ENCODE data around the gene GNA12. TPM values are rescaled to one million over a fixed set of nuclear protein-coding genes. Genes with fewer than 3 reads are reported as not detected.

The GNA12 gene
- total RNA-seq, 2 donors from 2014 or later: 12.2 to 17.5 TPM

DNA sequence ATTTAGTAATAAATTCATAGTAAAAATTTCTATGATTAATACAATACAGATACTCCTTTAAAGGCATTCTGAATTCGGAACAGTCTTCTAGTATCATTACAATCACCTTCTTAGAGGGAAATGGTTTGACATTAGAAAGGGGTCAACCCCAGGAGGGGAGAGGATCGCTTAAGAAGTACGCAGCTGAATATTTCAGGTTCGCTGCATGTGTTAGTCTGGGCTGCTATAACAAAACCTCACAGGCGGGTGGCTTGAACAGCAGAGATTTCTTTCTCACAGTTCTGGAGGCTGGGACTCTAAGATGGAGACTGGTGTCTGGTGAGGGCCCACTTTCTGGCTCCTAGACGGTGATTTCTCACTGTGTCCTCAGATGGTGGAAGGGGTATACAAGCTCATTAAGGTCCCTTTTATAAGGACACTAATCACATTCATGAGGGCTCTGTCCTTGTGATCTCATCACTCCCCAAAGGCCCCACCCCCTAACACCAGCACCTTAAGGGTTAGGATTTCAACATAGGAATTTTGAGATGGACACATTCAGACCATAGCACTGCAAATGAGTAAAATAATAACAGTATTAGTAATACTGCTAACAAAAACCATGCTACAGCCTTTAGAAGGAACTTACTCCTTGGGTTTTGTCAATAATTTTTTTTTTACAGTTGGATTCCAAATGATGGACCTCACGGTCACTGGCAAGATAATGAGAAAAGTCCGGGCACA is 34.0 kb downstream of the GNA12 start:
- TF ChIP-seq POLR2A (IDR thresholded peaks at IDR 0.05): no peak
- TF ChIP-seq, protein P1, sequence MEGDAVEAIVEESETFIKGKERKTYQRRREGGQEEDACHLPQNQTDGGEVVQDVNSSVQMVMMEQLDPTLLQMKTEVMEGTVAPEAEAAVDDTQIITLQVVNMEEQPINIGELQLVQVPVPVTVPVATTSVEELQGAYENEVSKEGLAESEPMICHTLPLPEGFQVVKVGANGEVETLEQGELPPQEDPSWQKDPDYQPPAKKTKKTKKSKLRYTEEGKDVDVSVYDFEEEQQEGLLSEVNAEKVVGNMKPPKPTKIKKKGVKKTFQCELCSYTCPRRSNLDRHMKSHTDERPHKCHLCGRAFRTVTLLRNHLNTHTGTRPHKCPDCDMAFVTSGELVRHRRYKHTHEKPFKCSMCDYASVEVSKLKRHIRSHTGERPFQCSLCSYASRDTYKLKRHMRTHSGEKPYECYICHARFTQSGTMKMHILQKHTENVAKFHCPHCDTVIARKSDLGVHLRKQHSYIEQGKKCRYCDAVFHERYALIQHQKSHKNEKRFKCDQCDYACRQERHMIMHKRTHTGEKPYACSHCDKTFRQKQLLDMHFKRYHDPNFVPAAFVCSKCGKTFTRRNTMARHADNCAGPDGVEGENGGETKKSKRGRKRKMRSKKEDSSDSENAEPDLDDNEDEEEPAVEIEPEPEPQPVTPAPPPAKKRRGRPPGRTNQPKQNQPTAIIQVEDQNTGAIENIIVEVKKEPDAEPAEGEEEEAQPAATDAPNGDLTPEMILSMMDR (IDR thresholded peaks at IDR 0.05): no peak
- Histone ChIP-seq H3K27ac (no peak overlapping the region), H3K9me3 (no peaks in the 10 kb centered on the region), H3K27me3 (no peaks in the 10 kb centered on the region), H3K4me1 (no peaks in the 10 kb centered on the region), H3K36me3 (replicated peaks in 1 of 2; ENCODE audit: insufficient read depth in 1 of 2, low read depth in 2 of 2) (no peaks in the 10 kb centered on the region), H3K4me3 (no peak overlapping the region)
- WGBS, 2 donors: 93 to 95% methylated on average over 8 of the region's 8 CpGs
- intact Hi-C loops (cut with DNase I): no loop called here
- ATAC-seq (no peak), DNase-seq (no peak)

DNA sequence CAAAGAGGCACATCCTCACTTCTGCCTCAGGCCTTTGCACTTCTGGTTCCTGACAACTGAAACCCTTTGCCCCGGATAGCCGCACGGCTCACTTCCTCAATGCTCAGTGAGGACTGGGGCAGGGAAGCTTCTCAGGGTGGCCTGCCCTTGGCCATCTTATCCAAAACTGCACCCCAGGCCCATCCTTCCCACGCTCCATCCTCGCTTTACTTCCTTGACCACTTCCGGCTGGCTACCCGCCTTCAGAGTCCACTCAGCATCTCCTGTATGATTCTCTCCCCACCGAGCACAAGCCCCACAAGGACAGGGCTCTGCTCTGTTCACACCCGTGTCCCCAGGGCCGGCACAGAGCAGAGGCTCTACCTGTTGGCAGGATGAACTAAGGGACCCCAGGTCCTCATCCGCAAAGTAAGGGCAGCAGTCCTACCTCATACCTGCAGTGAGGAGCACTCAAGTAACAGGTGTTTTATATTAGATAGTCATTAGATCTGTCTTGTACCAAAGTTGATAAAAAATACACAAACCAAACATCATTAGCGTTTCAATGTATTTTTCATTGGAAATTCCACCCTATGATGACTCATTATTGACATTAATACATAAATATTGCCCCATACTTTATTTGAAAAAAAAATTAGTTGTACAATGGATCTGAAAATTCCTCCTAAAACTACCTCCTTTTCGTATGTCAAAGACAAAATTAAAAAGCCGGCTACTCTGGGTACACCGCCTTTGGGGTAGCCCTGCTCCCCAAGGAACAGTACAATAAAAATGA is 35.0 kb downstream of the GNA12 start:
- intact Hi-C loops (cut with DNase I): no loop called here
- H3K27ac ChIP-seq: no peak overlapping the region
- no peak for ATAC-seq

DNA sequence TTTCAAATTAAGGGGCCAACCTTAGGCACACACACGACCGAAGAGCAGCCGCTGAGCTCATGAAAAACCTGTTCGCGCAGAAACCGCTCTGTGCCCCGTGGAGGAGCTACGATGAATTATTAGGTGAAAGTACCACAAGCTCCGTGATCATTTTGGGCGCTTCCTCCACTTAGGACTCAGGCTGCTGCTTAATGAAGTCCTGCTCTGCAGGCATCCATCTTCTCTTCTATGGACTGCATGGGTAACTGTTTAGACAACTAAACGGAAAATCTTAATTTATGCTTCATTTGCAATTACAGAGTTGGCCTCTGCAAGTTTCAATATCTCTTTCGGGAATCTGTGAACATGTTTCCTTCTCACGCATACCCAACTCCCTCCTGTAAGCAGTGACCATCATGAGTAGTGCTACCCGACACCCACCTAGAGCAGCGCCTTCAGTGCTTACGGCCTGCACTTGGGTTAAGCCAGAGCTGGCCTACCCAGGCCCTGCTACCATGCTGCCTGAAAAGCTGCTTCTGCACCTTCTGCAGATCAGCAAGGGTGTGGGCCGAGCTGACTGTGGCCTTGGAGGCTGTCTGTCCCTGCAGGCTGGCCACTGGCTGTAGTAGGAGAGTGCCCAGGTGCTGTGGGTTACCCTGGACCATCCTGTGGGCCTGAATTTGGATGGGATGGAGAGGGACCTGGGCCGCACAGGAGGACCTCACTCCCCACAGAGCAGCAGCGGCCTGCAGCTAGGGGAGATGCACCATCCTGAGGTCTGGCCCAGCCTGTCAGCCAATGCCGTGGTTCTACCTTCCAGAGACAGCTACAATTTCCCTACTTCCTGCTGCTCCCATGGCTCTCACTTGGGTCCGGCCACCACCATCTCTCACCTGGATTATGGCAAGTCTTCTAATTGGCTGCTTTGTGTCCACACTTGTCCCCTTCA is 36.0 kb downstream of the GNA12 start:
- Histone ChIP-seq H3K36me3 (replicated peaks in 1 of 2; ENCODE audit: insufficient read depth in 1 of 2, low read depth in 2 of 2) (no peaks in the 10 kb centered on the region), H3K27ac (no peak overlapping the region), H3K4me1 (peaks cover 3% of the 10 kb centered on the region), H3K4me3 (no peak overlapping the region), H3K27me3 (no peaks in the 10 kb centered on the region), H3K9me3 (no peaks in the 10 kb centered on the region)
- intact Hi-C loops (cut with DNase I): no loop called here
- WGBS, 2 donors: 80 to 85% methylated on average over 18 to 21 of the region's 21 CpGs
- DNase-seq (no peak), ATAC-seq (no peak)
- TF ChIP-seq POLR2A (IDR thresholded peaks at IDR 0.05): no peak
- TF ChIP-seq, protein P1 (IDR thresholded peaks at IDR 0.05): no peak

More for the DNA sequence above, 35.0 kb downstream of the GNA12 start:
- H3K27me3 ChIP-seq: no peaks in the 10 kb centered on the region
- no peaks in the 10 kb centered on the region for H3K9me3 ChIP-seq
- no peaks in the 10 kb centered on the region for H3K4me1 ChIP-seq
- 86 to 92% methylated on average over 15 of the region's 15 CpGs for WGBS, 2 donors
- DNase-seq: no peak
- H3K36me3 ChIP-seq (replicated peaks in 1 of 2; ENCODE audit: insufficient read depth in 1 of 2, low read depth in 2 of 2): no peaks in the 10 kb centered on the region
- H3K4me3 ChIP-seq: no peak overlapping the region
- TF ChIP-seq, protein P1 (IDR thresholded peaks at IDR 0.05): no peak
- no peak for TF ChIP-seq POLR2A (IDR thresholded peaks at IDR 0.05)

DNA sequence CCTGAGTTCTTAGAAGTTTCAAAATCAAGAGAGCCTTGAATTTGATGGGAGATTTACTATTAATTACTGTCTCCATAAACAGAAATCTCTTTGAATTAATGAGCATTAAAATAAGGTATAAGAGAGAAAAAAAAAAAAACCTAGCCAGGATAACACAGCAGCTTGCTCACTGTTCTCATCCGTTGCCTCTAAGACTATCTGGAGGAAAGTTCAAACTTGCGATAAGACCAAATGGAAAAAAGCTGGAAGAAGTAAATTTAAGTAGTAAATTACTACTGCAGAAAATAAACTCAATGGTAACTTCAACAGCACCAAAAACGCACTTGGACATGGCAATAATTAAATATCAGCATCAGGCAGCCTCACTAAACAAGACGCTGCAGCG is 36.7 kb downstream of the GNA12 start:
- H3K27me3 ChIP-seq: no peaks in the 10 kb centered on the region
- DNase-seq (no peak), ATAC-seq (no peak)
- no peaks in the 10 kb centered on the region for H3K9me3 ChIP-seq
- no peak for TF ChIP-seq POLR2A (IDR thresholded peaks at IDR 0.05)
- TF ChIP-seq, protein P1 (IDR thresholded peaks at IDR 0.05): no peak
- H3K4me1 ChIP-seq: peaks cover 10% of the 10 kb centered on the region
- WGBS, 2 donors: 83 to 89% methylated on average over 5 of the region's 5 CpGs
- no peak overlapping the region for H3K4me3 ChIP-seq
- H3K27ac ChIP-seq: no peak overlapping the region
- no peaks in the 10 kb centered on the region for H3K36me3 ChIP-seq (replicated peaks in 1 of 2; ENCODE audit: insufficient read depth in 1 of 2, low read depth in 2 of 2)
- intact Hi-C loops (cut with DNase I): no loop called here
